MM.1S (cell line): ENCODE results near the gene COL25A1.

ENCODE experiments used
- DNase-seq: peaks from one replicate; pipeline ENCODE4 v3.0.0-alpha.2; 2015
- H2AFZ ChIP-seq: fragments of 300-600 bp; sonication (generic); 2 replicates; pipeline ENCODE4 v1.6.0; 2016; ENCODE audit warnings: antibody characterized with exemption, low read length
- H3F3A ChIP-seq: fragments of 300-600 bp; sonication (generic); 2 replicates; pipeline ENCODE4 v1.6.1; 2016; ENCODE audit warnings: mild to moderate bottlenecking, antibody characterized with exemption, low read length, moderate library complexity, mixed read lengths; ENCODE audit not compliant: insufficient read depth
- H3K27ac ChIP-seq: fragments of 300-600 bp; sonication (generic); 2 replicates; pipeline ENCODE4 v1.5.1; 2016; ENCODE audit warnings: mild to moderate bottlenecking, low read length
- H3K27me3 ChIP-seq: fragments of 300-600 bp; sonication (generic); replicated peaks from 2 replicates; pipeline ENCODE4 v1.6.0; 2016; ENCODE audit warnings: low read length; ENCODE audit not compliant: insufficient read depth
- H3K36me3 ChIP-seq: fragments of 300-600 bp; sonication (generic); replicated peaks from 2 replicates; pipeline ENCODE4 v1.6.1; 2016; ENCODE audit warnings: mild to moderate bottlenecking, low read length, mixed read lengths; ENCODE audit not compliant: insufficient read depth
- H3K4me1 ChIP-seq: fragments of 300-600 bp; sonication (generic); 2 replicates; pipeline ENCODE4 v1.6.1; 2016; ENCODE audit warnings: low read length, mixed read lengths
- H3K4me2 ChIP-seq: fragments of 300-600 bp; sonication (generic); 2 replicates; pipeline ENCODE4 v1.6.0; 2016; ENCODE audit warnings: low read depth, low read length
- H3K4me3 ChIP-seq: fragments of 300-600 bp; sonication (generic); 2 replicates; pipeline ENCODE4 v1.5.1; 2016; ENCODE audit warnings: low read length, mixed read lengths
- H3K79me2 ChIP-seq: fragments of 300-600 bp; sonication (generic); 2 replicates; pipeline ENCODE4 v1.6.1; 2016; ENCODE audit warnings: mixed run types, low read length, mixed read lengths
- H3K9ac ChIP-seq: fragments of 300-600 bp; sonication (generic); 2 replicates; pipeline ENCODE4 v1.6.1; 2016; ENCODE audit warnings: low read length, mixed read lengths
- H3K9me2 ChIP-seq: fragments of 300-600 bp; sonication (generic); replicated peaks from 2 replicates; pipeline ENCODE4 v1.6.1; 2016; ENCODE audit warnings: mild to moderate bottlenecking, low read length, mixed read lengths; ENCODE audit not compliant: insufficient read depth
- H3K9me3 ChIP-seq: fragments of 300-600 bp; sonication (generic); replicated peaks from 2 replicates; pipeline ENCODE4 v1.6.1; 2016; ENCODE audit warnings: mild to moderate bottlenecking, low read length, mixed read lengths; ENCODE audit not compliant: insufficient read depth
- H4K20me1 ChIP-seq: fragments of 300-600 bp; sonication (generic); 2 replicates; pipeline ENCODE4 v1.6.1; 2016; ENCODE audit warnings: mild to moderate bottlenecking, low read length, moderate library complexity, mixed read lengths; ENCODE audit not compliant: insufficient read depth
- CTCF ChIP-seq: fragments of 300-600 bp; sonication (generic); IDR thresholded peaks from 2 replicates; pipeline ENCODE4 v1.5.1; 2016; ENCODE audit warnings: antibody characterized with exemption, low read length, mixed read lengths
- EZH2 ChIP-seq: fragments of 300-600 bp; sonication (generic); optimal IDR thresholded peaks from 2 replicates; pipeline ENCODE3; 2017; ENCODE audit warnings: low read depth, mild to moderate bottlenecking, antibody characterized with exemption, low read length, mixed read lengths
- EZH2phosphoT487 ChIP-seq: fragments of 300-600 bp; sonication (generic); IDR thresholded peaks from 2 replicates; pipeline ENCODE4 v1.6.1; 2018; ENCODE audit warnings: antibody characterized with exemption, low read length

Gene COL25A1

GRCh38 chr4:109296527-109296926 is 5.9 kb downstream of the COL25A1 start:
- Histone ChIP-seq H3K27me3 (no peaks in the 10 kb centered on the region), H3K79me2 (no peaks in the 10 kb centered on the region), H3K4me2 (no peak overlapping the region), H3F3A (no peaks in the 10 kb centered on the region), H3K27ac (no peak overlapping the region), H3K4me3 (no peak overlapping the region), H4K20me1 (no peaks in the 10 kb centered on the region), H3K9me2 (no peaks in the 10 kb centered on the region), H3K9me3 (no peaks in the 10 kb centered on the region), H2AFZ (no peak overlapping the region), H3K9ac (no peak overlapping the region), H3K4me1 (peaks cover 10% of the 10 kb centered on the region; the same call in 1 of the 2 replicates), H3K36me3 (no peaks in the 10 kb centered on the region)
- no peak for DNase-seq
- TF ChIP-seq EZH2phosphoT487: no peak
- TF ChIP-seq EZH2: no peak
- TF ChIP-seq CTCF: no peak

- Histone ChIP-seq H3K9me3 (no peaks in the 10 kb centered on the region), H3K4me3 (no peak overlapping the region), H3F3A (no peaks in the 10 kb centered on the region), H3K9me2 (no peaks in the 10 kb centered on the region), H3K4me2 (no peak overlapping the region), H3K4me1 (peaks cover 10% of the 10 kb centered on the region; the same call in 1 of the 2 replicates), H3K79me2 (no peaks in the 10 kb centered on the region), H3K9ac (no peak overlapping the region), H3K27me3 (no peaks in the 10 kb centered on the region), H2AFZ (no peak overlapping the region), H3K27ac (no peak overlapping the region), H4K20me1 (no peaks in the 10 kb centered on the region), H3K36me3 (no peaks in the 10 kb centered on the region)
- no peak for DNase-seq
- TF ChIP-seq EZH2 (no peak), EZH2phosphoT487 (no peak), CTCF (no peak)
Observed at GRCh38 chr4:109295081-109295480, 7.4 kb downstream of the COL25A1 start.

- Histone ChIP-seq H3K36me3 (no peaks in the 10 kb centered on the region), H3K9me2 (no peaks in the 10 kb centered on the region), H3K9me3 (no peaks in the 10 kb centered on the region), H3K4me1 (peaks cover 10% of the 10 kb centered on the region; the same call in 1 of the 2 replicates), H3K4me2 (no peak overlapping the region), H3K27ac (no peak overlapping the region), H3K27me3 (no peaks in the 10 kb centered on the region), H3K9ac (no peak overlapping the region), H3K4me3 (no peak overlapping the region), H3K79me2 (no peaks in the 10 kb centered on the region), H2AFZ (no peak overlapping the region), H4K20me1 (no peaks in the 10 kb centered on the region), H3F3A (no peaks in the 10 kb centered on the region)
- no peak for DNase-seq
- TF ChIP-seq EZH2phosphoT487 (no peak), CTCF (no peak), EZH2 (no peak)
Observed at GRCh38 chr4:109294468-109295020, 7.9 kb downstream of the COL25A1 start.
